ENCODE measurements around the gene COLEC11. TPM values are rescaled to one million over a fixed set of nuclear protein-coding genes. Genes with fewer than 3 reads are reported as not detected.

The COLEC11 gene
- total RNA-seq, 2 experiments from 2014 or later, result 1.7 TPM; not detected in 1

GRCh38 chr2:3667151-3667631, 72.3 kb downstream of the COLEC11 start:
- ChIA-PET CTCF (ENCODE audit: unreplicated experiment) (interaction anchor here (0.5 kb wide), 1 partner anchor 147 kb away, joined by 5 read pairs; no protein-coding TSS in a partner anchor), POLR2A (interaction anchor here (0.6 kb wide), 2 partner anchors 245 to 1740 kb away, joined by 3 to 4 read pairs; no protein-coding TSS in a partner anchor)
- Histone ChIP-seq H3K36me3 (ENCODE audit: insufficient read depth, low read length) (no peaks in the 10 kb centered on the region), H3K27ac (ENCODE audit: low read depth, low read length, poor library complexity, severe bottlenecking) (no peak overlapping the region), H3K79me2 (ENCODE audit: insufficient read depth, low read depth, low read length) (no peaks in the 10 kb centered on the region), H4K20me1 (ENCODE audit: insufficient read depth, low read length) (no peaks in the 10 kb centered on the region), H3K9me3 (ENCODE audit: low read length) (no peaks in the 10 kb centered on the region), H3K4me1 (ENCODE audit: insufficient read depth, low read length, poor library complexity, severe bottlenecking) (peaks cover 6% of the 10 kb centered on the region), H3K4me2 (ENCODE audit: low read length) (peak overlapping the region; percentile 24; the same call in 1 of the 2 replicates), H2AFZ (ENCODE audit: low read length) (no peak overlapping the region), H3K4me3 (ENCODE audit: low read depth, low read length, poor library complexity, severe bottlenecking) (no peak overlapping the region), H3K9me2 (ENCODE audit: insufficient read depth, low read length) (no peaks in the 10 kb centered on the region)
- no peak for DNase-seq (ENCODE audit: low spot score)
- TF ChIP-seq CTCF (conservative IDR thresholded peaks at IDR 0.05; ENCODE audit: low read length) (no peak), EZH2phosphoT487 (IDR thresholded peaks at IDR 0.05; ENCODE audit: borderline replicate concordance, low read depth, low read length) (no peak)
- no TSS peak for BruUV-seq (replicated peaks)
- intact Hi-C loops (cut with micrococcal nuclease; ENCODE audit: unreplicated experiment), result no loop called here

- H3K4me2 ChIP-seq (ENCODE audit: low read length), result no peak overlapping the region
- no peaks in the 10 kb centered on the region for H3K9me2 ChIP-seq (ENCODE audit: insufficient read depth, low read length)
- no peak overlapping the region for H2AFZ ChIP-seq (ENCODE audit: low read length)
- H3K27ac ChIP-seq (ENCODE audit: low read depth, low read length, poor library complexity, severe bottlenecking), result no peak overlapping the region
- no peaks in the 10 kb centered on the region for H3K79me2 ChIP-seq (ENCODE audit: insufficient read depth, low read depth, low read length)
- intact Hi-C loops (cut with micrococcal nuclease; ENCODE audit: unreplicated experiment), result no loop called here
- H3K4me1 ChIP-seq (ENCODE audit: insufficient read depth, low read length, poor library complexity, severe bottlenecking), result no peaks in the 10 kb centered on the region
- H3K9me3 ChIP-seq (ENCODE audit: low read length), result no peaks in the 10 kb centered on the region
- no peak for DNase-seq (ENCODE audit: low spot score)
- no peaks in the 10 kb centered on the region for H3K36me3 ChIP-seq (ENCODE audit: insufficient read depth, low read length)
- no peaks in the 10 kb centered on the region for H4K20me1 ChIP-seq (ENCODE audit: insufficient read depth, low read length)
- ChIA-PET CTCF (ENCODE audit: unreplicated experiment) (no interaction called here), POLR2A (no interaction called here)
- no peak overlapping the region for H3K4me3 ChIP-seq (ENCODE audit: low read depth, low read length, poor library complexity, severe bottlenecking)
- no peak for TF ChIP-seq EZH2phosphoT487 (IDR thresholded peaks at IDR 0.05; ENCODE audit: borderline replicate concordance, low read depth, low read length)
- no peak for TF ChIP-seq CTCF (conservative IDR thresholded peaks at IDR 0.05; ENCODE audit: low read length)
- BruUV-seq (replicated peaks), result no TSS peak
Observed at GRCh38 chr2:3669656-3670055, 74.7 kb downstream of the COLEC11 start.

GRCh38 chr2:3670376-3670775, 75.5 kb downstream of the COLEC11 start:
- intact Hi-C loops (cut with micrococcal nuclease; ENCODE audit: unreplicated experiment), result no loop called here
- TF ChIP-seq CTCF (conservative IDR thresholded peaks at IDR 0.05; ENCODE audit: low read length), result no peak
- no peak for TF ChIP-seq EZH2phosphoT487 (IDR thresholded peaks at IDR 0.05; ENCODE audit: borderline replicate concordance, low read depth, low read length)

More at GRCh38 chr2:3670376-3670775, 75.5 kb downstream of the COLEC11 start:
- H3K79me2 ChIP-seq (ENCODE audit: insufficient read depth, low read depth, low read length), result no peaks in the 10 kb centered on the region
- no peak overlapping the region for H3K27ac ChIP-seq (ENCODE audit: low read depth, low read length, poor library complexity, severe bottlenecking)
- no TSS peak for BruUV-seq (replicated peaks)
- no peak overlapping the region for H2AFZ ChIP-seq (ENCODE audit: low read length)
- H3K4me1 ChIP-seq (ENCODE audit: insufficient read depth, low read length, poor library complexity, severe bottlenecking), result no peaks in the 10 kb centered on the region
- no peaks in the 10 kb centered on the region for H3K9me2 ChIP-seq (ENCODE audit: insufficient read depth, low read length)
- ChIA-PET POLR2A (no interaction called here), CTCF (ENCODE audit: unreplicated experiment) (no interaction called here)
- H3K4me3 ChIP-seq (ENCODE audit: low read depth, low read length, poor library complexity, severe bottlenecking), result no peak overlapping the region
- H3K9me3 ChIP-seq (ENCODE audit: low read length), result no peaks in the 10 kb centered on the region
- no peak overlapping the region for H3K4me2 ChIP-seq (ENCODE audit: low read length)
- H4K20me1 ChIP-seq (ENCODE audit: insufficient read depth, low read length), result no peaks in the 10 kb centered on the region
- H3K36me3 ChIP-seq (ENCODE audit: insufficient read depth, low read length), result no peaks in the 10 kb centered on the region
- DNase-seq (ENCODE audit: low spot score), result no peak

Data from OCI-LY7 (cell line).